Cardiac fibroblast (primary cell): ENCODE results near the gene IGF2BP2.

Experiments used
- DNase-seq, 2 donors: peaks; one replicate each; pipeline versions ENCODE4 v3.0.0 to v3.0.0-alpha.2; 2010; ENCODE audit warnings: low read depth in 2 of 2
- H3K4me3 ChIP-seq, 2 donors: replicated peaks in 1 of 2; 1 replicate in 1 of 2; 2 replicates in 1 of 2; pipeline ENCODE4 v1.5.1; 2011; ENCODE audit warnings: low read depth in 2 of 2, low read length in 2 of 2, mild to moderate bottlenecking in 2 of 2, moderate library complexity in 1 of 2
- CTCF ChIP-seq: IDR thresholded peaks from one replicate; pipeline ENCODE4 v1.5.1; 2011; ENCODE audit warnings: low read depth, mild to moderate bottlenecking, low read length, inconsistent platforms

Gene IGF2BP2

GRCh38 chr3:185825006-185825638, at the start of gene IGF2BP2:
Gene IGF2BP2 (minus strand): TSS chr3:185825042. CDS start chr3:185824960, 82 bp downstream.
- H3K4me3 ChIP-seq, result peak within 1 kb of the TSS; percentile 87 to 92
- peak; percentile 5 for TF ChIP-seq CTCF
- peak; percentile 81 to 92 for DNase-seq

GRCh38 chr3:185874119-185874518, 49.3 kb upstream of the IGF2BP2 start:
- no peak for DNase-seq
- no peak for TF ChIP-seq CTCF
- H3K4me3 ChIP-seq, result no peak overlapping the region

- TF ChIP-seq CTCF, result no peak
- H3K4me3 ChIP-seq, result no peak overlapping the region
- DNase-seq, result no peak
These were observed 42.8 kb upstream of the IGF2BP2 start for GRCh38 chr3:185867650-185868049.

GRCh38 chr3:185866995-185867394, 42.2 kb upstream of the IGF2BP2 start:
- H3K4me3 ChIP-seq, result no peak overlapping the region
- no peak for TF ChIP-seq CTCF
- DNase-seq, result no peak

GRCh38 chr3:185866555-185866954, 41.7 kb upstream of the IGF2BP2 start:
- no peak for DNase-seq
- TF ChIP-seq CTCF, result no peak

GRCh38 chr3:185865247-185865646, 40.4 kb upstream of the IGF2BP2 start:
- no peak for DNase-seq
- no peak for TF ChIP-seq CTCF
- H3K4me3 ChIP-seq, result no peak overlapping the region

More at GRCh38 chr3:185866555-185866954, 41.7 kb upstream of the IGF2BP2 start:
- no peak overlapping the region for H3K4me3 ChIP-seq

GRCh38 chr3:185864767-185865166, 39.9 kb upstream of the IGF2BP2 start:
- no peak overlapping the region for H3K4me3 ChIP-seq
- DNase-seq, result peak in 1 of 2 donors; percentile 16
- TF ChIP-seq CTCF, result no peak
